ENCODE data around the gene SOX15.
A peak's percentile ranks its signal among the peaks of the same experiment; 100 is the strongest.

Gene SOX15

DNA sequence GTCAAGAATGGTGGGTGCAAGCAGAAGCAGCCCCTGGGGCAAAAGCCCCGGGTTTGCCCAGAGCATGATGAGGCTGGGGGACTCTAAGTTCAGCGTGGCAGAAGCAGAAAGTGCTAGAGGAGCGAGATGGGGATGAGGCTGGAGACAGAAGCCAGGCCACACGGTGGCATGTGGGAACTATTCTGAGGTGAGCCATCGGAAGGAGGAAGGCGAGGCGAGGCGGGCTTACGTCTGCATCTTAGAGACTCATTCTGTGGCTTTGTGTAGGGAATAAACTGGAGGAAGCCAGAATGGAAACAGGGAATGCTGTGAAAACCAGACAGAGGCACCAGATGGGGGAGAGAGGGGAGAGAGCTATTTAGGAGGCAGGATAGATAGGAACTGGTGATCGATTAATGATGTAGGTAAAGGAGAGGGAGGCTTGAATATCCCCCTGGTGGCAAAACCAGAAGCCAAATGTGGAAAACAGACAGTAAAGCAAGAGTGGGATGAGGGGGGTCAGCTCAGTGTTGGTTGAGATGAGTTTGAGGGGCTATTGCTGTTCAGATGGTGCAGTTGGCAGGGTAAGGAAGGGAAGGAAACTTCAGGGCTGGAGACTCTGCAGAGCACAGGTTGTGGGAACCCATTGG is 34.5 kb downstream of the SOX15 start:
- no CpG with 5 or more reads among the region's 10 CpGs for WGBS (ENCODE audit: extremely low coverage, insufficient coverage, low lambda C conversion rate)
- Histone ChIP-seq H3K27ac (ENCODE audit: low read depth, low read length) (no peak overlapping the region), H4K8ac (ENCODE audit: low read depth, low read length) (no peak overlapping the region), H3K23ac (ENCODE audit: low read length) (no peak overlapping the region), H4K5ac (ENCODE audit: low read length) (no peak overlapping the region), H3K27me3 (ENCODE audit: insufficient read depth, low read length, poor library complexity) (no peaks in the 10 kb centered on the region), H2BK120ac (ENCODE audit: low read depth, low read length) (no peak overlapping the region), H3K4me2 (ENCODE audit: low read length) (no peak overlapping the region), H3K18ac (ENCODE audit: low read length) (no peak overlapping the region), H2BK5ac (ENCODE audit: low read length) (no peak overlapping the region), H2AK5ac (ENCODE audit: low read length) (no peak overlapping the region), H3K4ac (ENCODE audit: low read depth, low read length) (no peak overlapping the region), H3K56ac (ENCODE audit: low read length) (no peak overlapping the region), H3K4me1 (ENCODE audit: control insufficient read depth, low read depth, low read length) (no peaks in the 10 kb centered on the region), H3K4me3 (ENCODE audit: low read length) (no peak overlapping the region), H3K36me3 (ENCODE audit: control insufficient read depth, insufficient read depth, low read length) (no peaks in the 10 kb centered on the region), H2BK15ac (replicated peaks; ENCODE audit: low read depth) (no peak overlapping the region), H3K79me2 (ENCODE audit: control insufficient read depth, insufficient read depth, low read length) (no peaks in the 10 kb centered on the region), H3K79me1 (ENCODE audit: low read length) (no peaks in the 10 kb centered on the region), H3K9ac (ENCODE audit: low read length) (no peak overlapping the region)
- DNase-seq, result peak; percentile 51

DNA sequence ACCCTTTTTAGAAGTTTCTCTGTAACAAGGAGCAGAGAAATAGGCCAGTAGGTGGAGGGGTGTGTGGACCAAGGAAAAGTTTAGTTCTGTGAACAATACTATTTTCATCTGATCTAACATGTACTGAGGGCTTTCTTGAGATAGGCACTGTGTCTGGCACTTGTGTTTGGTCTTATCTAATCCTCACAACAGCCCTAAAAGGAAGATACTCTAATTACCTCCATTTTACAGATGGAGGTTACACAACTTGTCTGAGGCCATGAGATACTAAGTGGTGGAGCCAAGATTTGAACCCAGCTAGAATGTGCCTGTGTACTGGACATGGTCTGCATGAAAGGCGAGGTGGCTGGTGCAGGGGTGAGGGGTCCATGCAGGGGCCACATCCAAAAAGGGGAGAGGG is 36.5 kb downstream of the SOX15 start:
- no peaks in the 10 kb centered on the region for H3K79me1 ChIP-seq (ENCODE audit: low read length)
- no peak overlapping the region for H3K27ac ChIP-seq (ENCODE audit: low read depth, low read length)
- no peak for DNase-seq
- H4K8ac ChIP-seq (ENCODE audit: low read depth, low read length), result no peak overlapping the region
- H2BK5ac ChIP-seq (ENCODE audit: low read length), result no peak overlapping the region
- no peak overlapping the region for H4K5ac ChIP-seq (ENCODE audit: low read length)
- no peaks in the 10 kb centered on the region for H3K27me3 ChIP-seq (ENCODE audit: insufficient read depth, low read length, poor library complexity)
- H3K23ac ChIP-seq (ENCODE audit: low read length), result peak overlapping the region; percentile 24
- H3K9ac ChIP-seq (ENCODE audit: low read length), result no peak overlapping the region
- no peak overlapping the region for H3K4me3 ChIP-seq (ENCODE audit: low read length)
- no peaks in the 10 kb centered on the region for H3K79me2 ChIP-seq (ENCODE audit: control insufficient read depth, insufficient read depth, low read length)
- no peak overlapping the region for H2BK120ac ChIP-seq (ENCODE audit: low read depth, low read length)
- H3K4me2 ChIP-seq (ENCODE audit: low read length), result no peak overlapping the region
- WGBS (ENCODE audit: extremely low coverage, insufficient coverage, low lambda C conversion rate), result no CpG with 5 or more reads among the region's 1 CpG
- no peak overlapping the region for H3K56ac ChIP-seq (ENCODE audit: low read length)
- no peak overlapping the region for H3K4ac ChIP-seq (ENCODE audit: low read depth, low read length)
- H3K4me1 ChIP-seq (ENCODE audit: control insufficient read depth, low read depth, low read length), result no peaks in the 10 kb centered on the region
- no peaks in the 10 kb centered on the region for H3K36me3 ChIP-seq (ENCODE audit: control insufficient read depth, insufficient read depth, low read length)
- no peak overlapping the region for H3K18ac ChIP-seq (ENCODE audit: low read length)
- H2AK5ac ChIP-seq (ENCODE audit: low read length), result no peak overlapping the region
- H2BK15ac ChIP-seq (replicated peaks; ENCODE audit: low read depth), result no peak overlapping the region

GRCh38 chr17:7552621-7553051 is 37.3 kb downstream of the SOX15 start:
- H3K27me3 ChIP-seq (ENCODE audit: insufficient read depth, low read length, poor library complexity), result no peaks in the 10 kb centered on the region
- H2BK120ac ChIP-seq (ENCODE audit: low read depth, low read length), result no peak overlapping the region
- no peak overlapping the region for H2BK15ac ChIP-seq (replicated peaks; ENCODE audit: low read depth)
- H2BK5ac ChIP-seq (ENCODE audit: low read length), result no peak overlapping the region
- no peak overlapping the region for H3K4me2 ChIP-seq (ENCODE audit: low read length)
- no peak overlapping the region for H4K8ac ChIP-seq (ENCODE audit: low read depth, low read length)
- H3K4ac ChIP-seq (ENCODE audit: low read depth, low read length), result no peak overlapping the region
- H3K9ac ChIP-seq (ENCODE audit: low read length), result no peak overlapping the region
- H3K18ac ChIP-seq (ENCODE audit: low read length), result no peak overlapping the region
- no peak overlapping the region for H3K4me3 ChIP-seq (ENCODE audit: low read length)
- no CpG with 5 or more reads among the region's 6 CpGs for WGBS (ENCODE audit: extremely low coverage, insufficient coverage, low lambda C conversion rate)
- no peaks in the 10 kb centered on the region for H3K4me1 ChIP-seq (ENCODE audit: control insufficient read depth, low read depth, low read length)
- no peaks in the 10 kb centered on the region for H3K79me2 ChIP-seq (ENCODE audit: control insufficient read depth, insufficient read depth, low read length)
- H3K79me1 ChIP-seq (ENCODE audit: low read length), result no peaks in the 10 kb centered on the region
- DNase-seq, result no peak
- H4K5ac ChIP-seq (ENCODE audit: low read length), result no peak overlapping the region
- no peaks in the 10 kb centered on the region for H3K36me3 ChIP-seq (ENCODE audit: control insufficient read depth, insufficient read depth, low read length)
- no peak overlapping the region for H3K56ac ChIP-seq (ENCODE audit: low read length)
- no peak overlapping the region for H3K23ac ChIP-seq (ENCODE audit: low read length)
- no peak overlapping the region for H2AK5ac ChIP-seq (ENCODE audit: low read length)
- H3K27ac ChIP-seq (ENCODE audit: low read depth, low read length), result no peak overlapping the region

DNA sequence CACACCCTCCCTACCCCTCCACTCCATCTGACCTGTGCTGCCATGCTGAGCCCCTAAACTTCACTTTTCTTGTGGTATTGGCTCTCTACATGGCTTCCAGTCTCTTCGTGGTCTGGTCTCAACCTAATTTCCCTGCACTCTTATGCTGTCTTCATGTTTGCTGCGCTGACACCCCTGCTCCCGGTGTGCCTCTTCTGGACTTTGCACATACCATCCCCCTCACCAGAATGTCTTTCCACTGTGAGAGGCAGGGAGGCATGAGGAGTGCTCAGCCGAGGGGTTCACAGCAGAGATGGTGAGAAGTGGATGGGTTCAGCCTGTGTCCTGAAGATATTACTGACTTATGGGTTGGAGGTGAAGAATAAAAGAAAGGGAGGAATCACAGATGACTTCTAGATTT is 38.5 kb downstream of the SOX15 start:
- H3K4me2 ChIP-seq (ENCODE audit: low read length), result no peak overlapping the region
- no peaks in the 10 kb centered on the region for H3K79me2 ChIP-seq (ENCODE audit: control insufficient read depth, insufficient read depth, low read length)
- H3K23ac ChIP-seq (ENCODE audit: low read length), result no peak overlapping the region
- no peak overlapping the region for H2BK120ac ChIP-seq (ENCODE audit: low read depth, low read length)
- no peaks in the 10 kb centered on the region for H3K4me1 ChIP-seq (ENCODE audit: control insufficient read depth, low read depth, low read length)
- H3K27me3 ChIP-seq (ENCODE audit: insufficient read depth, low read length, poor library complexity), result no peaks in the 10 kb centered on the region
- no peak overlapping the region for H2AK5ac ChIP-seq (ENCODE audit: low read length)
- no peak overlapping the region for H3K4me3 ChIP-seq (ENCODE audit: low read length)
- H2BK5ac ChIP-seq (ENCODE audit: low read length), result no peak overlapping the region
- H3K36me3 ChIP-seq (ENCODE audit: control insufficient read depth, insufficient read depth, low read length), result no peaks in the 10 kb centered on the region
- no peak for DNase-seq
- WGBS (ENCODE audit: extremely low coverage, insufficient coverage, low lambda C conversion rate), result no CpG with 5 or more reads among the region's 4 CpGs
- H4K5ac ChIP-seq (ENCODE audit: low read length), result no peak overlapping the region
- no peak overlapping the region for H3K56ac ChIP-seq (ENCODE audit: low read length)
- no peak overlapping the region for H2BK15ac ChIP-seq (replicated peaks; ENCODE audit: low read depth)
- H3K27ac ChIP-seq (ENCODE audit: low read depth, low read length), result no peak overlapping the region
- H4K8ac ChIP-seq (ENCODE audit: low read depth, low read length), result no peak overlapping the region
- no peak overlapping the region for H3K9ac ChIP-seq (ENCODE audit: low read length)
- H3K79me1 ChIP-seq (ENCODE audit: low read length), result no peaks in the 10 kb centered on the region
- H3K18ac ChIP-seq (ENCODE audit: low read length), result no peak overlapping the region
- no peak overlapping the region for H3K4ac ChIP-seq (ENCODE audit: low read depth, low read length)

- WGBS (ENCODE audit: extremely low coverage, insufficient coverage, low lambda C conversion rate), result no CpG with 5 or more reads among the region's 6 CpGs
- Histone ChIP-seq H2BK15ac (replicated peaks; ENCODE audit: low read depth) (no peak overlapping the region), H4K8ac (ENCODE audit: low read depth, low read length) (no peak overlapping the region), H2BK120ac (ENCODE audit: low read depth, low read length) (no peak overlapping the region), H2AK5ac (ENCODE audit: low read length) (no peak overlapping the region), H3K56ac (ENCODE audit: low read length) (no peak overlapping the region), H3K4me2 (ENCODE audit: low read length) (no peak overlapping the region), H3K4me3 (ENCODE audit: low read length) (no peak overlapping the region), H3K4me1 (ENCODE audit: control insufficient read depth, low read depth, low read length) (no peaks in the 10 kb centered on the region), H3K9ac (ENCODE audit: low read length) (no peak overlapping the region), H3K79me1 (ENCODE audit: low read length) (no peaks in the 10 kb centered on the region), H2BK5ac (ENCODE audit: low read length) (no peak overlapping the region), H3K23ac (ENCODE audit: low read length) (no peak overlapping the region), H4K5ac (ENCODE audit: low read length) (no peak overlapping the region), H3K79me2 (ENCODE audit: control insufficient read depth, insufficient read depth, low read length) (no peaks in the 10 kb centered on the region), H3K27me3 (ENCODE audit: insufficient read depth, low read length, poor library complexity) (no peaks in the 10 kb centered on the region), H3K18ac (ENCODE audit: low read length) (no peak overlapping the region), H3K4ac (ENCODE audit: low read depth, low read length) (no peak overlapping the region), H3K36me3 (ENCODE audit: control insufficient read depth, insufficient read depth, low read length) (no peaks in the 10 kb centered on the region), H3K27ac (ENCODE audit: low read depth, low read length) (no peak overlapping the region)
- DNase-seq, result no peak
Measured at GRCh38 chr17:7550344-7550743, 39.5 kb downstream of the SOX15 start.

- WGBS (ENCODE audit: extremely low coverage, insufficient coverage, low lambda C conversion rate), result no CpG with 5 or more reads among the region's 20 CpGs
- Histone ChIP-seq H2AK5ac (ENCODE audit: low read length) (no peak overlapping the region), H3K23ac (ENCODE audit: low read length) (no peak overlapping the region), H3K27me3 (ENCODE audit: insufficient read depth, low read length, poor library complexity) (no peaks in the 10 kb centered on the region), H3K4me1 (ENCODE audit: control insufficient read depth, low read depth, low read length) (no peaks in the 10 kb centered on the region), H3K4me2 (ENCODE audit: low read length) (no peak overlapping the region), H4K5ac (ENCODE audit: low read length) (no peak overlapping the region), H3K79me1 (ENCODE audit: low read length) (no peaks in the 10 kb centered on the region), H3K4me3 (ENCODE audit: low read length) (no peak overlapping the region), H2BK120ac (ENCODE audit: low read depth, low read length) (no peak overlapping the region), H2BK5ac (ENCODE audit: low read length) (no peak overlapping the region), H3K4ac (ENCODE audit: low read depth, low read length) (no peak overlapping the region), H3K79me2 (ENCODE audit: control insufficient read depth, insufficient read depth, low read length) (no peaks in the 10 kb centered on the region), H3K56ac (ENCODE audit: low read length) (peak overlapping the region; percentile 95), H3K27ac (ENCODE audit: low read depth, low read length) (no peak overlapping the region), H3K18ac (ENCODE audit: low read length) (no peak overlapping the region), H4K8ac (ENCODE audit: low read depth, low read length) (no peak overlapping the region), H3K9ac (ENCODE audit: low read length) (peak overlapping the region; percentile 51), H2BK15ac (replicated peaks; ENCODE audit: low read depth) (no peak overlapping the region), H3K36me3 (ENCODE audit: control insufficient read depth, insufficient read depth, low read length) (no peaks in the 10 kb centered on the region)
- no peak for DNase-seq
Measured at GRCh38 chr17:7549401-7550055, 40.4 kb downstream of the SOX15 start.
